Measurements from ENCODE around the gene PRELP. TPM values are rescaled to one million over a fixed set of nuclear protein-coding genes. Genes with fewer than 3 reads are reported as not detected.

The PRELP gene
- total RNA-seq, 4 donors from 2014 or later: 15.4 to 35.2 (median 23.3) TPM

DNA sequence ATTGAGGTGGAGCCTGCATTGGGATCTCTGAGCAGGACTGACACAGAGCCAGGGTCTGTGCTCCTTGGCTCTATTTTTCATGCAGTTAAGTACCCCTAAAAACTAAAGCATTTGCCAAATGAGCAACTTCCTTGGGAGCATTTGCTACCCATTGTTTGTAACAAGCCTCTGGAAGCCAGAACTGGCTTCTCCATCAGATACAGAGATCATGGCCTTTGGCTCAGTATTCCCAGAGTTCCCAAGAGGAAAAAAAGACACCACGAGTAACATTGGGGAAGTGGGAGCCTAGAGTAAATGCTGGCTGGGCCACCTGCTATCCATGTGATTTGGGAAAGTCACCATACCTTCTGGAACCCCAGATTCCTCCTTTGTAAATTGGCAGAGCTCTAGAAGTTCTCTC lies 63.1 kb downstream of the PRELP start:
- WGBS, 2 donors (ENCODE audit: low coverage in 1 of 2): 57% methylated on average over 1 of the region's 1 CpG; no CpG with 5 or more reads in 1 of the 2 donors
- Histone ChIP-seq H3K9me3 (no peaks in the 10 kb centered on the region), H3K27me3 (no peaks in the 10 kb centered on the region), H3K36me3 (no peaks in the 10 kb centered on the region), H3K4me3 (no peak overlapping the region), H3K27ac (peak overlapping the region in 3 of 4 donors; percentile 70 to 86 (median 84)), H3K4me1 (peaks cover 0 to 9% (median 4%) of the 10 kb centered on the region in 4 donors)
- TF ChIP-seq, protein P1, sequence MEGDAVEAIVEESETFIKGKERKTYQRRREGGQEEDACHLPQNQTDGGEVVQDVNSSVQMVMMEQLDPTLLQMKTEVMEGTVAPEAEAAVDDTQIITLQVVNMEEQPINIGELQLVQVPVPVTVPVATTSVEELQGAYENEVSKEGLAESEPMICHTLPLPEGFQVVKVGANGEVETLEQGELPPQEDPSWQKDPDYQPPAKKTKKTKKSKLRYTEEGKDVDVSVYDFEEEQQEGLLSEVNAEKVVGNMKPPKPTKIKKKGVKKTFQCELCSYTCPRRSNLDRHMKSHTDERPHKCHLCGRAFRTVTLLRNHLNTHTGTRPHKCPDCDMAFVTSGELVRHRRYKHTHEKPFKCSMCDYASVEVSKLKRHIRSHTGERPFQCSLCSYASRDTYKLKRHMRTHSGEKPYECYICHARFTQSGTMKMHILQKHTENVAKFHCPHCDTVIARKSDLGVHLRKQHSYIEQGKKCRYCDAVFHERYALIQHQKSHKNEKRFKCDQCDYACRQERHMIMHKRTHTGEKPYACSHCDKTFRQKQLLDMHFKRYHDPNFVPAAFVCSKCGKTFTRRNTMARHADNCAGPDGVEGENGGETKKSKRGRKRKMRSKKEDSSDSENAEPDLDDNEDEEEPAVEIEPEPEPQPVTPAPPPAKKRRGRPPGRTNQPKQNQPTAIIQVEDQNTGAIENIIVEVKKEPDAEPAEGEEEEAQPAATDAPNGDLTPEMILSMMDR (IDR thresholded peaks at IDR 0.05): no peak
- TF ChIP-seq POLR2AphosphoS5 (IDR thresholded peaks at IDR 0.05) (no peak), POLR2A (IDR thresholded peaks at IDR 0.05) (no peak), EP300 (IDR thresholded peaks at IDR 0.05; ENCODE audit: low read depth) (no peak)
- no peak for DNase-seq
- in situ Hi-C loops (cut with MboI; ENCODE audit: low pct_ligation_motif_present in 1 of 4, low pct_unique_long_range_greater_than_20kb in 1 of 4, low sequenced_read_pairs in 3 of 4) (no loop called here), intact Hi-C loops (cut with DNase I; ENCODE audit: low total_unique reads) (no loop called here)

- Histone ChIP-seq H3K4me3 (no peak overlapping the region), H3K27ac (no peak overlapping the region), H3K9me3 (no peaks in the 10 kb centered on the region), H3K4me1 (peaks cover 0 to 7% (median 2%) of the 10 kb centered on the region in 4 donors), H3K27me3 (no peaks in the 10 kb centered on the region), H3K36me3 (no peaks in the 10 kb centered on the region)
- intact Hi-C loops (cut with DNase I; ENCODE audit: low total_unique reads) (no loop called here), in situ Hi-C loops (cut with MboI; ENCODE audit: low pct_ligation_motif_present in 1 of 4, low pct_unique_long_range_greater_than_20kb in 1 of 4, low sequenced_read_pairs in 3 of 4) (no loop called here)
- 90 to 100% methylated on average over 3 to 5 of the region's 5 CpGs for WGBS, 2 donors (ENCODE audit: low coverage in 1 of 2)
- DNase-seq: no peak
- TF ChIP-seq POLR2A (IDR thresholded peaks at IDR 0.05) (no peak), POLR2AphosphoS5 (IDR thresholded peaks at IDR 0.05) (no peak), EP300 (IDR thresholded peaks at IDR 0.05; ENCODE audit: low read depth) (no peak)
- TF ChIP-seq, protein P1 (IDR thresholded peaks at IDR 0.05): no peak
Measured at GRCh38 chr1:203539831-203540546, 64.4 kb downstream of the PRELP start.

Other genes with a start within 250 kb of the PRELP start
- under 1 TPM in 1 of 4 donors, not detected in 3; 0.79 TPM for gene CHIT1, start 246.1 kb upstream of the PRELP start, total RNA-seq
- gene BTG2, start 170.3 kb upstream of the PRELP start, total RNA-seq: 100 to 1,000 TPM in 3 of 4 donors, 10 to 100 TPM in 1; 98.9 to 144 (median 142) TPM
- gene FMOD, start 124.7 kb upstream of the PRELP start, total RNA-seq: 10 to 100 TPM; 13.5 to 44.0 (median 17.8) TPM
- not detected for gene OPTC, start 18.3 kb downstream of the PRELP start, total RNA-seq
- gene ATP2B4, start 151.0 kb downstream of the PRELP start, total RNA-seq: 100 to 1,000 TPM in 1 of 4 donors, 10 to 100 TPM in 3; 58.4 to 146 (median 79.6) TPM

Data from transverse colon (tissue), 4 donors.